Measurements from ENCODE around the gene HOXB7. TPM values are rescaled to one million over a fixed set of nuclear protein-coding genes. Genes with fewer than 3 reads are reported as not detected.

The HOXB7 gene
- total and polyA plus RNA-seq, 10 of the 15 experiments (the other 5 are each of a cell fraction or from before 2014, with no cell fraction given): 2.8 to 7.4 (median 4.2) TPM

GRCh38 chr17:48606892-48607614, 3.8 kb downstream of the HOXB7 start:
- H3K4me1 ChIP-seq (ENCODE audit: control insufficient read depth, insufficient read depth, low read length): peaks cover 10% of the 10 kb centered on the region

More at GRCh38 chr17:48606892-48607614, 3.8 kb downstream of the HOXB7 start:
- SMC1A ChIA-PET (ENCODE audit: uncharacterized antibody, unreplicated experiment): interaction anchor here (0.9 to 1.2 kb wide), 2 partner anchors 9 to 33 kb away, joined by 3 read pairs; no protein-coding TSS in a partner anchor
- TF ChIP-seq NFXL1 (IDR thresholded peaks at IDR 0.05; ENCODE audit: borderline replicate concordance) (no peak), BMI1 (IDR thresholded peaks at IDR 0.05; ENCODE audit: borderline replicate concordance) (no peak), SRF (IDR thresholded peaks at IDR 0.05; ENCODE audit: low read depth in 2 of 2, low read length in 2 of 2) (no peak), MTA3 (IDR thresholded peaks at IDR 0.05; ENCODE audit: borderline replicate concordance, low read length) (no peak), HDAC2 (IDR thresholded peaks at IDR 0.05) (no peak), ATF7 (IDR thresholded peaks at IDR 0.05; ENCODE audit: low read depth) (no peak), NKRF (conservative IDR thresholded peaks at IDR 0.05) (no peak), ZBTB33 (IDR thresholded peaks at IDR 0.05) (no peak), JUND (IDR thresholded peaks at IDR 0.05; ENCODE audit: low read depth, low read length) (no peak), CBX3 (IDR thresholded peaks at IDR 0.05; ENCODE audit: borderline replicate concordance, low read depth) (no peak), PAX8 (IDR thresholded peaks at IDR 0.05) (no peak), EGR1 (IDR thresholded peaks at IDR 0.05; ENCODE audit: borderline replicate concordance in 1 of 2, low read depth in 2 of 2, low read length in 2 of 2) (no peak)
- Histone ChIP-seq H3K9ac (ENCODE audit: control insufficient read depth, insufficient read depth, low read length) (no peak overlapping the region), H3K4me3 (no peak overlapping the region), H3K4me2 (ENCODE audit: control insufficient read depth, insufficient read depth) (no peak overlapping the region), H3K79me2 (ENCODE audit: control insufficient read depth, insufficient read depth, low read length) (no peaks in the 10 kb centered on the region), H2AFZ (ENCODE audit: control insufficient read depth, low read depth, low read length) (no peak overlapping the region), H3K36me3 (ENCODE audit: control insufficient read depth in 2 of 2, insufficient read depth in 2 of 2, low read length in 1 of 2) (no peaks in the 10 kb centered on the region; a peak in 1 of 4 replicates), H3K9me3 (replicated peaks; ENCODE audit: control insufficient read depth, insufficient read depth, low read length) (no peaks in the 10 kb centered on the region), H3K27me3 (replicated peaks in 1 of 2; ENCODE audit: control insufficient read depth in 2 of 2, insufficient read depth in 2 of 2, low read length in 1 of 2) (peaks cover under 1 to 6% of the 10 kb centered on the region in 2 experiments; a peak in 3 of 4 replicates), H3K27ac (ENCODE audit: control insufficient read depth, insufficient read depth) (no peak overlapping the region), H4K20me1 (ENCODE audit: control insufficient read depth, insufficient read depth) (no peaks in the 10 kb centered on the region)
- no TSS peak for BruUV-seq (replicated peaks)
- in situ Hi-C loops (cut with MboI): no loop called here
- RAD21 ChIA-PET (ENCODE audit: unreplicated experiment): interaction anchor here (0.8 to 1.4 kb wide), 3 partner anchors 12 to 273 kb away, joined by 3 to 5 read pairs (median 3); partner anchors contain the start of gene HOXB5
- DNase-seq (ENCODE audit: low read depth, low spot score) (no peak), FAIRE-seq (peak; percentile 41), ATAC-seq (no peak)
- POLR2A ChIA-PET: no interaction called here
- WGBS (ENCODE audit: insufficient coverage, insufficient replicate concordance, low lambda C conversion rate, missing lambda C conversion rate): 86% methylated on average over 9 of the region's 9 CpGs
- CTCF ChIA-PET: interaction anchor here (0.7 to 1.7 kb wide), 3 partner anchors 23 to 348 kb away, joined by 3 to 4 read pairs (median 3); no protein-coding TSS in a partner anchor
- intact Hi-C loops (cut with micrococcal nuclease; ENCODE audit: unreplicated experiment): no loop called here

Data from GM12878 (cell line).